ENCODE results near the gene RAD51AP1.

RAD51AP1 gene

GRCh38 chr12:4545195-4545594 lies 6.5 kb downstream of the RAD51AP1 start:
- DNase-seq (ENCODE audit: low read depth) = no peak

DNA sequence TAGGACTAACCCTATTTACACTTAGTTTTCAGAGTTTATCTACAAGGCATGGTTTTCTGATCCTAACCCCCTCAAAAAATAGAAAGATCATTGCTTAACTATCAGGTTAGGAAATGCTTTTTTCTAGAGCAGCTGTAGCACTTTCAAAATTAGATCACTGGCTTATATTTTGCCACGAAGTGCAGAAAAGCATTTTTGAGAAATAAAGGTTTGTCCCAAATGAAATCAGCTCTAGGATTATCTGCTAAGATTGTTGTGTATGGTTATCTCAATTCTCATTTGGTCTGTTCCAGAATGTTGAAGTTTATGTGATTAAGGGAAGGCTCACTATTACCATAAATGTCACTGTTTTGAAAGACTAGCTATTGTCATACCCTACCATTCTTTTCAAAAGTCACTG lies 13.5 kb downstream of the RAD51AP1 start:
- no peak for DNase-seq (ENCODE audit: low read depth)

GRCh38 chr12:4553943-4554342 lies 15.3 kb downstream of the RAD51AP1 start:
- DNase-seq (ENCODE audit: low read depth) = no peak

DNA sequence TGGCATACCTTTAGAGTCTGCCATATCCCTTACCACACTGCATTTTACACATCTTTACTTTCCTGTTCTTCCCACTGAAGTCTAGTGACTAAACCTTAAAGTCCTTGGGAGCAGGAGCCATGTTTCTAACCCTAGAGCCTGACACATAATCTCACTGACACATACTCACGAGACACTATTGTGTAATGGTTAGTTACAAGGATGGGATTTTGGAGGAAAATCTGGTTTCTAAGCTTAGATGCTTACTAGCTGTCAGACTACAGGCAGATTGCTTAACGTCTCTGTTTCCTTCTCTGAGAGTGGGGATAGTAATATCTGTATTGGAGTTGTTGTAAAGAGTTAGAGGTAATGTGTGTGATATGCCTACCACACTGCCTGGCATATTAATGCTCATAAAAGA lies 17.1 kb downstream of the RAD51AP1 start:
- no peak for DNase-seq (ENCODE audit: low read depth)

- DNase-seq (ENCODE audit: low read depth) = no peak
These were observed 18.2 kb downstream of the RAD51AP1 start for GRCh38 chr12:4556735-4557530.

DNA sequence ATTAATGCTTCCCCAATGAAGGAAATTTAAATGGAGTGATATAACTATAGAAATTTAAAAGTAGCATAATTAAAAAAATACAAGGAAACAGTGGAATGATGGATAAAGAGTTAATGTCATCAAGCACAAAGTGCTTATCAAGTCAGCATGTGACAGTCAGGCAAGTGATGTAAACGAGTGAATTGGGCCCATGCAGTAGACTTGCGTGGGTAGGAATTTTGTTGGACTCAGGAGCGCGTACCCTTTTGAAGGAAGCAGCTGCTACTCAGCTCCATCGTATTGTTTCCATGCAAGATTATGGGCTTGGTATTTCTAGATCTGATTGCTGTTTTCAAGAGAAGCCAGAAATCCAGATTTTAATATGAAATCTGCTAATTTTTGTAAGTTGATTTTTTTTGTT lies 18.9 kb downstream of the RAD51AP1 start:
- no peak for DNase-seq (ENCODE audit: low read depth)

GRCh38 chr12:4558171-4558570 lies 19.5 kb downstream of the RAD51AP1 start:
- DNase-seq (ENCODE audit: low read depth) = no peak

- DNase-seq (ENCODE audit: low read depth) = peak; percentile 61
These were observed 23.5 kb downstream of the RAD51AP1 start, which contains the start of gene DYRK4 for GRCh38 chr12:4562034-4562657. DYRK4 (plus strand) TSS chr12:4562208; CDS start chr12:4562246, 38 bp downstream.

- DNase-seq (ENCODE audit: low read depth) = no peak
These were observed 24.6 kb downstream of the RAD51AP1 start for GRCh38 chr12:4563336-4563735.

DNA sequence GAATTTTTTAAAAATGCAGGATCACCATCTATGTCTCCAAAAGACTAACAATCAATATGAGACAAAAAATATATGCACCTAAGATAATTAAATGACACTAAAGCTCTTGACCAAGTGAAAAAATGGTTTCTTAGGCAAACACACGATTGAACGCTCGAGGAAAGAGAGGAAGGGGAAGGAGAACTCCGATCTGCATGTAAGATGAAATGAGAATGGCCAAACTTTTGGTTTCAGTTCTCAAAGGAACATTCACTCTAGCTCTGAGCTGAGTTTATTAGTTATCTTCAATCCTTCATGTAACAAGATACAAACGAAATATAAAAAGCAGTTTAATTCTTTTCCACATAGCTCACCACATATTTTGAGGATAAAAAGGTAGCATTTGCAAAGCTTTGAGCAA lies 26.1 kb downstream of the RAD51AP1 start:
- DNase-seq (ENCODE audit: low read depth) = no peak

DNA sequence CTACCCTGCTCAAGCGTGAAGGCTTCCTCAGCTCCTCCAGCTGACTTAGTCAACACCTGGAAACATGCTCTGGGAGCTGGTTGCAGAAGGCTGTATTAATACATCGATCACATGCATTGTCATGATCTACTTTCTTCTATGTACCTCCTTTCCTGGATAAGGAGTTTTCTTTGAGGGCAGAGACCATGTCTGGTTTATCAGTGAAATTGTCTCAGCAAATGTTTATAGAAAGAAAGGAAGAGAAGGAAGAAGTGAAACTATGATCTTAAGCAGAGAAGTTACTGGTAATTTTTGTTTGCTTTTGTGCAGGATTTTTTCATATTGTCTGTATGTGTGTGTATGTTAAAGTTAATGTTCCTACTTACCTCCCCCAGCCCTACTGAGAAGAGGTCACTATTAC lies 27.8 kb downstream of the RAD51AP1 start:
- no peak for DNase-seq (ENCODE audit: low read depth)

- no peak for DNase-seq (ENCODE audit: low read depth)
These were observed 28.6 kb downstream of the RAD51AP1 start for GRCh38 chr12:4567073-4567881.

DNA sequence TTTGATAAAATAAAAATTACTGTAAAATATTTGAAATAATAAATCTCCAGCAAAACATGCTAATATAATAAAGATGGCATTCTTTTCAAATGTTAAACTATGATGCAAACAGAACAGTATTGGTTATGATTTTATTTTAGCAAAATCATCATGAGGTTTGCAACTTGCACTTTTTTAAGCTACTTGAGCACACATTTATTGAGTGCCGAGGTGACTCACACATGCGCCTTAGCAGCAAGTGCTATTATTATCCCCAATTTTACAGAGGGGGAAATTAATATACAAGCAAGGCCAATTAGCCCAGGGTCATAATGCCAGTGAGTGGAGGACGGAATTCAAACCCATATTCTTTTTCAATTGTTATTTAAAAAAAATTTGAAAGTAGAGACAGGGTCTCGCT lies 30.6 kb downstream of the RAD51AP1 start:
- DNase-seq (ENCODE audit: low read depth) = no peak

GRCh38 chr12:4572680-4573079 lies 34.0 kb downstream of the RAD51AP1 start:
- no peak for DNase-seq (ENCODE audit: low read depth)

GRCh38 chr12:4579305-4580102 lies 40.8 kb downstream of the RAD51AP1 start:
- DNase-seq (ENCODE audit: low read depth) = no peak

DNA sequence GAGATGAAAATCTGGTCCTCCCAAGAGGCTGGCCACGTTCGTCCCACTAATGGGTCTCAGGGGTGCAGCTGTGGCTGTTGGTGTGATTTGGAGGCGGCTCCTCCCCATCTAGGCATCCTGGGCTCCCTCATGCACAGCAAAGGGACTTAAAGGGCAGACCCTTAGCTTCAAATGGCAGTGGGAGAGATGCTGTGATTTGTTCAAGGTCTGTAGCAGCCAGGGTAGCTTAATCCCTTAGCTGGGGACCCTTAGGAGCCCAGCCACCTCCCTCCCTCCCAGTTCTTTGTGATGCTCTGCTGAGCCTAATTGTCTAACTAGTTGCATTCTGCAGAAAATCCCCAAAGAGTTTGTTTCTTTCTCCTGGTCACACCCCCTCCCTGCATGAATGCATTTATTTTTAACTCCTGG lies 41.6 kb downstream of the RAD51AP1 start:
- DNase-seq (ENCODE audit: low read depth) = no peak

- no peak for DNase-seq (ENCODE audit: low read depth)
These were observed 45.6 kb downstream of the RAD51AP1 start for GRCh38 chr12:4584281-4584680.

- no peak for DNase-seq (ENCODE audit: low read depth)
These were observed 46.2 kb downstream of the RAD51AP1 start for GRCh38 chr12:4584896-4585295.

GRCh38 chr12:4586500-4586899 lies 47.8 kb downstream of the RAD51AP1 start:
- DNase-seq (ENCODE audit: low read depth) = no peak

GRCh38 chr12:4587108-4587507 lies 48.4 kb downstream of the RAD51AP1 start:
- no peak for DNase-seq (ENCODE audit: low read depth)

GRCh38 chr12:4588916-4589315 lies 50.2 kb downstream of the RAD51AP1 start:
- DNase-seq (ENCODE audit: low read depth) = no peak

DNA sequence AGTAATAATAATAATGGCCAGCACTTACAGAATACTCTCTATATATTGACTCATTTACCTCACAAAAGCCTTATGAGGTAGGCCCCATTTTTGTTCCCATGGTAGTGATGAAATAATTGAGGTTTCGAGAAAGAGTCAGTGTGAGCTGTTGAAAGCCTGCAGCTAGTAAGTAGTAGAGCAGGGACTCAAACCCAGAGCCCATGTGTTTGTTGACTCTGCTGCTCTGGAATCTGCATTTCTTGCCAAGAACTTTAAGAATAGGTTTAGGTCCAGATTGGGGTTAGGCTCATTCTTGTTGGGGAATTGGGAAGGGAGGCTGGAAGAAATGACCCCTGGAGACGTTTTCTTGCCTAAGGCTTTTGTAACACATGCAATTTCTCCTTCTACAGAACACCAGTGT lies 51.3 kb downstream of the RAD51AP1 start:
- no peak for DNase-seq (ENCODE audit: low read depth)
